NT2/D1 (cell line): ENCODE results near the gene ARHGAP22.

ENCODE experiments used
- SUZ12 ChIP-seq: IDR thresholded peaks from 2 replicates; pipeline ENCODE4 v1.6.1; 2011; ENCODE audit not compliant: insufficient read length, insufficient read depth; ENCODE audit errors: extremely low read depth
- YY1 ChIP-seq: IDR thresholded peaks from 2 replicates; pipeline ENCODE4 v1.6.1; 2011; ENCODE audit not compliant: insufficient read length, insufficient read depth
- ZNF274 ChIP-seq: IDR thresholded peaks from 2 replicates; pipeline ENCODE4 v1.6.1; 2011; ENCODE audit warnings: mild to moderate bottlenecking, low read depth, low read length

DNA sequence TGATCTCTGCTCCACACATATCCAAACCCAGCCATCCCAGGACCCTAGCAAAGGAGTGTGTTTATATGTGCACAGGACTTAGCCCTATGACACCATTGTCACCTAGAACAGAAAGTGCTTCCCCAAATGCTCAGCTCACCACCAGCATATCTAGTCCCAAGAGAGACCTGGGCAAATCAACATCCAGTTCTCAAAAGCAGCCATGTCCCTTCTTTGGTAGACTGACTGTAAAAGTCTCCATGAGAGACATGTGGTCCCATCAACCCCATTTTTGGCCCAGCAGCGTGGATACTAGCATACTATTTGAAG is 20.9 kb upstream of the ARHGAP22 start:
- TF ChIP-seq YY1 (no peak), SUZ12 (no peak), ZNF274 (no peak)
